LNCAP (cell line): Measurements from ENCODE around the gene SAMMSON.

Experiments
- TF ChIP-seq, protein P1 (sequence below): fragments of 450-650 bp; IDR thresholded peaks from 2 replicates; pipeline ENCODE4 v1.5.1; 2017; ENCODE audit warnings: mild to moderate bottlenecking

Gene SAMMSON

GRCh38 chr3:70057426-70057825 lies 57.9 kb downstream of the SAMMSON start:
- TF ChIP-seq, protein P1, sequence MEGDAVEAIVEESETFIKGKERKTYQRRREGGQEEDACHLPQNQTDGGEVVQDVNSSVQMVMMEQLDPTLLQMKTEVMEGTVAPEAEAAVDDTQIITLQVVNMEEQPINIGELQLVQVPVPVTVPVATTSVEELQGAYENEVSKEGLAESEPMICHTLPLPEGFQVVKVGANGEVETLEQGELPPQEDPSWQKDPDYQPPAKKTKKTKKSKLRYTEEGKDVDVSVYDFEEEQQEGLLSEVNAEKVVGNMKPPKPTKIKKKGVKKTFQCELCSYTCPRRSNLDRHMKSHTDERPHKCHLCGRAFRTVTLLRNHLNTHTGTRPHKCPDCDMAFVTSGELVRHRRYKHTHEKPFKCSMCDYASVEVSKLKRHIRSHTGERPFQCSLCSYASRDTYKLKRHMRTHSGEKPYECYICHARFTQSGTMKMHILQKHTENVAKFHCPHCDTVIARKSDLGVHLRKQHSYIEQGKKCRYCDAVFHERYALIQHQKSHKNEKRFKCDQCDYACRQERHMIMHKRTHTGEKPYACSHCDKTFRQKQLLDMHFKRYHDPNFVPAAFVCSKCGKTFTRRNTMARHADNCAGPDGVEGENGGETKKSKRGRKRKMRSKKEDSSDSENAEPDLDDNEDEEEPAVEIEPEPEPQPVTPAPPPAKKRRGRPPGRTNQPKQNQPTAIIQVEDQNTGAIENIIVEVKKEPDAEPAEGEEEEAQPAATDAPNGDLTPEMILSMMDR: no peak

- TF ChIP-seq, protein P1: no peak
Measured at GRCh38 chr3:70061096-70061495, 61.6 kb downstream of the SAMMSON start.

DNA sequence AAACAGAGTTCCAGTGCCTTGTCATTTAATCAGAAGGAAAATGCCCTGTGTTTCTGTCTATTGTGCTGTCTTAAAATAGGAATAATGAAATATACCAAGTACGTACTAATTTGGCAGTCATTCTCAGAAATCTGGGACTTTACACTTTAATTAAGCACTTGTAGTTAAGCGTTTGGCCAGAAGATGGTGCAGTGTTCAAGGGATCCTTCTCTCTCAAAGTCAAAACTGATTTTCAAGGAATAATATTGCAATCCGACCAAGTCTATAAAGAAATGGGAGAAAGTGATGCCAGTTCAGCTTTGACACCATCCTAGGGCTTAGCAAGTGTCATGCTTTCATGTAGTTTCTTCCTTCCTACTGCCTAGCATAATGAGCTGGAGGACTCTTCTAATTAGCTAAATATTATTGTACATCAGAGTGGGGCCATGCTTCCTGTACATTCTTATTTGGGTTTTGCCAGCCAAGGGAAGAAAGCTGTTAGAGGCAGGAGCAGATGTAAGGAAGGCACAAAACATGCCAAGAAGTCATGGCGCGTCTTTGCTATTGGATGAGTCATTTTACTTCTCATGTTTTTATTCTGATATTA lies 64.8 kb downstream of the SAMMSON start:
- TF ChIP-seq, protein P1: peak; percentile 76

GRCh38 chr3:70065696-70066253 lies 66.2 kb downstream of the SAMMSON start:
- TF ChIP-seq, protein P1: peak; percentile 51

GRCh38 chr3:70067860-70068521 lies 68.5 kb downstream of the SAMMSON start:
- TF ChIP-seq, protein P1: no peak

DNA sequence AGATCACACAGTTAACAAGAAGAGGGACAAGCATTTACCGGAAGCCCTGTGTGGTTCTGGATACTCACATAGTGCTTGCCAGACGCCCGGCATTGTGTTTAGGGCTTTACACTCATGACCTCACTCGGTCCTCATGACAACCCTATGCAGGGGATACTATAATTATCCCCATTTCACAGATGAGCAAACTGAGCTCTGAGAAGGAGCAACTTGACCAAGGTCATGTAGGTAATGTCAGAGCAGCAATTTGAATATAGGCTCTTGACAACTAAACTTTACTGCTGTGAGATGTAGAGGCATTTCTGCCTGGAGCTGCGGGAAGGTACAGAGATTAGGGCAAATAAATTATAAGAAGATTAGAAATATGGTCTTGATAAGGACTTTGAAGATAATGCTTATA lies 70.0 kb downstream of the SAMMSON start:
- TF ChIP-seq, protein P1: no peak

GRCh38 chr3:70071138-70071537 lies 71.6 kb downstream of the SAMMSON start:
- TF ChIP-seq, protein P1: no peak
